ENCODE data around the gene TNFAIP8L1. TPM values are rescaled to one million over a fixed set of nuclear protein-coding genes. Genes with fewer than 3 reads are reported as not detected.

Gene TNFAIP8L1
- total RNA-seq, 4 donors from 2014 or later: 1.8 to 6.3 (median 3.1) TPM

- ATAC-seq (ENCODE audit: low FRiP score) (no peak), DNase-seq (ENCODE audit: low spot score) (no peak)
- no peak for TF ChIP-seq CTCF (IDR thresholded peaks at IDR 0.05)
These were observed 62.2 kb downstream of the TNFAIP8L1 start for GRCh38 chr19:4701557-4701956.

- no peak for TF ChIP-seq CTCF (IDR thresholded peaks at IDR 0.05)
- DNase-seq (ENCODE audit: low spot score) (no peak), ATAC-seq (ENCODE audit: low FRiP score) (no peak)
These were observed 63.4 kb downstream of the TNFAIP8L1 start for GRCh38 chr19:4702764-4703163.

GRCh38 chr19:4703671-4704316 lies 64.5 kb downstream of the TNFAIP8L1 start:
- no peak for TF ChIP-seq CTCF (IDR thresholded peaks at IDR 0.05)
- ATAC-seq (ENCODE audit: low FRiP score): no peak

GRCh38 chr19:4704317-4704673 lies 65.0 kb downstream of the TNFAIP8L1 start:
- ATAC-seq (ENCODE audit: low FRiP score): no peak

More at GRCh38 chr19:4703671-4704316, 64.5 kb downstream of the TNFAIP8L1 start:
- DNase-seq (ENCODE audit: low spot score): no peak

More at GRCh38 chr19:4704317-4704673, 65.0 kb downstream of the TNFAIP8L1 start:
- no peak for TF ChIP-seq CTCF (IDR thresholded peaks at IDR 0.05)
- DNase-seq (ENCODE audit: low spot score): no peak

Other genes with a start within 250 kb of the TNFAIP8L1 start
- 10 to 100 TPM; 38.0 to 54.9 (median 48.2) TPM for gene SH3GL1, start 239.0 kb upstream of the TNFAIP8L1 start, total RNA-seq
- 1 to 10 TPM; 3.9 to 6.5 (median 4.1) TPM for gene CHAF1A, start 236.9 kb upstream of the TNFAIP8L1 start, total RNA-seq
- 100 to 1,000 TPM in 2 of 4 donors, 10 to 100 TPM in 2; 62.7 to 128 (median 88.6) TPM for gene UBXN6, start 181.7 kb upstream of the TNFAIP8L1 start, total RNA-seq
- gene HDGFL2, start 167.2 kb upstream of the TNFAIP8L1 start, total RNA-seq: 10 to 100 TPM; 17.3 to 40.8 (median 25.2) TPM
- gene PLIN4, start 121.0 kb upstream of the TNFAIP8L1 start, total RNA-seq: 1,000 to 10,000 TPM in 1 of 4 donors, 100 to 1,000 TPM in 3; 183 to 2,054 (median 453) TPM
- gene PLIN5, start 104.3 kb upstream of the TNFAIP8L1 start, total RNA-seq: 10 to 100 TPM; 28.6 to 48.1 (median 44.0) TPM
- gene LRG1, start 99.5 kb upstream of the TNFAIP8L1 start, total RNA-seq: 10 to 100 TPM in 1 of 4 donors, 1 to 10 TPM in 3; 1.4 to 22.6 (median 5.4) TPM
- gene SEMA6B, start 79.8 kb upstream of the TNFAIP8L1 start, total RNA-seq: 10 to 100 TPM in 3 of 4 donors, 1 to 10 TPM in 1; 4.4 to 39.3 (median 10.9) TPM
- gene MYDGF, start 30.8 kb downstream of the TNFAIP8L1 start, total RNA-seq: 10 to 100 TPM; 25.7 to 59.2 (median 51.6) TPM
- 10 to 100 TPM; 25.3 to 42.9 (median 41.0) TPM for gene DPP9, start 84.3 kb downstream of the TNFAIP8L1 start, total RNA-seq
- gene FEM1A, start 152.2 kb downstream of the TNFAIP8L1 start, total RNA-seq: 10 to 100 TPM; 11.8 to 22.1 (median 13.9) TPM
- gene TICAM1, start 192.2 kb downstream of the TNFAIP8L1 start, total RNA-seq: 1 to 10 TPM; 4.1 to 8.5 (median 6.3) TPM
- gene PLIN3, start 228.2 kb downstream of the TNFAIP8L1 start, total RNA-seq: 10 to 100 TPM; 23.1 to 64.0 (median 33.8) TPM

All from omental fat pad (tissue), 4 donors.